ENCODE measurements around the gene JAK2.
"Not testable (repeated sequence)": the region's sequence is repeated elsewhere in the genome, so short reads cannot be mapped to it uniquely, and the experiment has no call there.

JAK2 gene

GRCh38 chr9:5043381-5043780, 58.3 kb downstream of the JAK2 start:
- FAIRE-seq, result no peak

- no peak for FAIRE-seq
Observed at GRCh38 chr9:5044160-5044559, 59.1 kb downstream of the JAK2 start.

- FAIRE-seq, result no peak
Observed at GRCh38 chr9:5052838-5053237, 67.8 kb downstream of the JAK2 start.

- no peak for FAIRE-seq
Observed at GRCh38 chr9:5062631-5063030, 77.6 kb downstream of the JAK2 start.

- FAIRE-seq, result no peak
Observed at GRCh38 chr9:5072871-5073270, 87.8 kb downstream of the JAK2 start.

- FAIRE-seq, result no peak
Observed at GRCh38 chr9:5073701-5074100, 88.6 kb downstream of the JAK2 start.

GRCh38 chr9:5085993-5086392, 100.9 kb downstream of the JAK2 start:
- FAIRE-seq, result no peak

GRCh38 chr9:5089737-5090136, 104.7 kb downstream of the JAK2 start:
- no peak for FAIRE-seq

- no peak for FAIRE-seq
Observed at GRCh38 chr9:5095795-5096194, 110.7 kb downstream of the JAK2 start.

GRCh38 chr9:5099466-5099865, 114.4 kb downstream of the JAK2 start:
- no peak for FAIRE-seq

GRCh38 chr9:5101127-5101526, 116.1 kb downstream of the JAK2 start:
- not testable (repeated sequence) for FAIRE-seq

GRCh38 chr9:5106517-5106916, 121.4 kb downstream of the JAK2 start:
- not testable (repeated sequence) for FAIRE-seq

- FAIRE-seq, result no peak
Observed at GRCh38 chr9:5110867-5111681, 126.0 kb downstream of the JAK2 start.

- FAIRE-seq, result no peak
Observed at GRCh38 chr9:5111696-5112095, 126.6 kb downstream of the JAK2 start.

- FAIRE-seq, result no peak
Observed at GRCh38 chr9:5112109-5112592, 127.1 kb downstream of the JAK2 start.

- no peak for FAIRE-seq
Observed at GRCh38 chr9:5112646-5113045, 127.6 kb downstream of the JAK2 start.

GRCh38 chr9:5113523-5113922, 128.5 kb downstream of the JAK2 start:
- no peak for FAIRE-seq

- FAIRE-seq, result no peak
Observed at GRCh38 chr9:5113994-5114748, 129.1 kb downstream of the JAK2 start.

- no peak for FAIRE-seq
Observed at GRCh38 chr9:5122116-5122515, 137.0 kb downstream of the JAK2 start.

- no peak for FAIRE-seq
Observed at GRCh38 chr9:5122516-5122915, 137.4 kb downstream of the JAK2 start.

- FAIRE-seq, result no peak
Observed at GRCh38 chr9:5140151-5140550, 155.1 kb downstream of the JAK2 start.

GRCh38 chr9:5144217-5144616, 159.1 kb downstream of the JAK2 start:
- FAIRE-seq, result no peak

GRCh38 chr9:5146241-5146640, 161.2 kb downstream of the JAK2 start:
- no peak for FAIRE-seq

Data from TTC549 (cell line).